Esophagus muscularis mucosa (tissue), 4 donors: ENCODE measurements around the gene UFSP1. TPM values are rescaled to one million over a fixed set of nuclear protein-coding genes. Genes with fewer than 3 reads are reported as not detected.

ENCODE experiments used
- DNase-seq: peaks from one replicate; pipeline ENCODE4 v3.0.0-alpha.2; 2017; ENCODE audit errors: extremely low spot score
- H3K27ac ChIP-seq, 4 donors: fragments of 200-600 bp; sonication (generic); replicated peaks in 1 of 4; 1 replicate in 3 of 4; 2 replicates in 1 of 4; pipeline ENCODE4 v1.5.1; 2016 to 2019; ENCODE audit warnings: mild to moderate bottlenecking in 1 of 4
- H3K27me3 ChIP-seq, 4 donors: fragments of 200-600 bp; sonication (generic); one replicate each; pipeline versions ENCODE4 v1.5.1 to v1.6.0; 2016 to 2019
- H3K36me3 ChIP-seq, 4 donors: fragments of 200-600 bp; sonication (generic); one replicate each; pipeline ENCODE4 v1.5.1; 2016 to 2019
- H3K4me1 ChIP-seq, 4 donors: fragments of 200-600 bp; sonication (generic); one replicate each; pipeline ENCODE4 v1.5.1; 2016 to 2019
- H3K4me3 ChIP-seq, 4 donors: fragments of 200-600 bp; sonication (generic); 1 replicate in 2 of 4; 2 replicates in 2 of 4; pipeline ENCODE4 v1.5.1; 2016 to 2019; ENCODE audit warnings: mild to moderate bottlenecking in 4 of 4, moderate library complexity in 1 of 4
- H3K9me3 ChIP-seq, 4 donors: fragments of 200-600 bp; sonication (generic); 1 replicate in 3 of 4; 2 replicates in 1 of 4; pipeline ENCODE4 v1.5.1; 2016 to 2019
- EP300 ChIP-seq: sonication (generic); formaldehyde crosslinking; IDR thresholded peaks from one replicate; pipeline ENCODE4 v1.6.1; 2017; ENCODE audit warnings: antibody characterized with exemption
- POLR2A ChIP-seq: fragments of 450-650 bp; IDR thresholded peaks from one replicate; pipeline ENCODE4 v1.6.1; 2017; ENCODE audit warnings: antibody characterized with exemption, moderate library complexity, mild to moderate bottlenecking, low read depth
- POLR2AphosphoS5 ChIP-seq, 2 donors: sonication (generic); formaldehyde crosslinking; IDR thresholded peaks; one replicate each; pipeline ENCODE4 v1.6.1; 2017; ENCODE audit warnings: antibody characterized with exemption in 2 of 2
- WGBS: methylation state at CpG from one replicate; pipeline ENCODE4 v1.1.5; 2018; 5-methylcytosine and 5-hydroxymethylcytosine counted together
- intact Hi-C: fragments of 100-400 bp; cut with DNase I; formaldehyde crosslinking; loops from one replicate; pipeline ENCODE4 v1.15.1; 2023
- total RNA-seq, 4 donors: library from RNA; depleted of rRNA; stranded (reverse); fragments of >200 nt; gene quantifications; one replicate each; pipeline versions ENCODE4 v1.1.0 to v1.2.1, GENCODE V29; 2016
- TF ChIP-seq, protein P1 (sequence below), 3 experiments: fragments of 200-600 bp in 2 of 3; fragments of 450-650 bp in 1 of 3; sonication (generic) in 2 of 3; IDR thresholded peaks; one replicate each; pipeline ENCODE4 v1.5.1; 2017 to 2019; ENCODE audit warnings: antibody characterized with exemption in 3 of 3, mild to moderate bottlenecking in 2 of 3, moderate library complexity in 1 of 3

Gene UFSP1
- total RNA-seq, 4 donors from 2014 or later, result 2.1 to 8.7 (median 5.7) TPM

DNA sequence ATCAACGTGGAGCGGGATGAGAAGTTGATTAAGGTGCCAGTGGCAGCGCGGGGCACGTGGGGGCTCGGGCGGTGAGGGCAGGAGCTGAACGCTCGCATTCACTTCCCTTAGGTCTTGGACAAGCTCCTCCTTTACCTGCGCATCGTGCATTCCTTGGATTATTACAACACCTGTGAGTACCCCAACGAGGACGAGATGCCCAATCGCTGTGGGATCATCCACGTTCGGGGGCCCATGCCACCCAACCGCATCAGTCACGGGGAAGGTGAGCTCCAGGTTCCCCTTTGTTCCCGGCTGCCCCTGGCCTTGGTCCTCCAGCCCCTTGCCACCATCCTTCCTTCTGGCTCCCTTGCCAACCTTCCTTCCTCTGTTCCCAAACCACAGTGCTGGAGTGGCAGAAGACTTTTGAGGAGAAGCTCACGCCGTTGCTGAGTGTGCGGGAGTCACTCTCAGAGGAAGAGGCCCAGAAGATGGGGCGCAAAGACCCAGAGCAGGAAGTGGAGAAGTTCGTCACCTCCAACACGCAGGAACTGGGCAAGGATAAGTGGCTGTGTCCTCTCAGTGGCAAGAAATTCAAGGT, 2.5 kb downstream of the UFSP1 start:
- no peaks in the 10 kb centered on the region for H3K27me3 ChIP-seq
- peaks cover 50 to 69% (median 68%) of the 10 kb centered on the region in 4 donors for H3K36me3 ChIP-seq
- WGBS, result 78% methylated on average over 25 of the region's 25 CpGs
- peak overlapping the region in 3 of 4 donors; percentile 4 to 93 (median 91) for H3K27ac ChIP-seq
- TF ChIP-seq POLR2AphosphoS5 (IDR thresholded peaks at IDR 0.05) (no peak), EP300 (no peak), POLR2A (no peak)
- TF ChIP-seq, protein P1, sequence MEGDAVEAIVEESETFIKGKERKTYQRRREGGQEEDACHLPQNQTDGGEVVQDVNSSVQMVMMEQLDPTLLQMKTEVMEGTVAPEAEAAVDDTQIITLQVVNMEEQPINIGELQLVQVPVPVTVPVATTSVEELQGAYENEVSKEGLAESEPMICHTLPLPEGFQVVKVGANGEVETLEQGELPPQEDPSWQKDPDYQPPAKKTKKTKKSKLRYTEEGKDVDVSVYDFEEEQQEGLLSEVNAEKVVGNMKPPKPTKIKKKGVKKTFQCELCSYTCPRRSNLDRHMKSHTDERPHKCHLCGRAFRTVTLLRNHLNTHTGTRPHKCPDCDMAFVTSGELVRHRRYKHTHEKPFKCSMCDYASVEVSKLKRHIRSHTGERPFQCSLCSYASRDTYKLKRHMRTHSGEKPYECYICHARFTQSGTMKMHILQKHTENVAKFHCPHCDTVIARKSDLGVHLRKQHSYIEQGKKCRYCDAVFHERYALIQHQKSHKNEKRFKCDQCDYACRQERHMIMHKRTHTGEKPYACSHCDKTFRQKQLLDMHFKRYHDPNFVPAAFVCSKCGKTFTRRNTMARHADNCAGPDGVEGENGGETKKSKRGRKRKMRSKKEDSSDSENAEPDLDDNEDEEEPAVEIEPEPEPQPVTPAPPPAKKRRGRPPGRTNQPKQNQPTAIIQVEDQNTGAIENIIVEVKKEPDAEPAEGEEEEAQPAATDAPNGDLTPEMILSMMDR (IDR thresholded peaks at IDR 0.05), result no peak
- no peak for DNase-seq
- intact Hi-C loops, result loop anchor here (10.0 kb wide), 1 partner anchor 182 kb away; the partner anchor contains the start of gene POP7
- no peak overlapping the region for H3K4me3 ChIP-seq
- peaks cover 31 to 46% (median 37%) of the 10 kb centered on the region in 4 donors for H3K4me1 ChIP-seq
- H3K9me3 ChIP-seq, result no peaks in the 10 kb centered on the region

DNA sequence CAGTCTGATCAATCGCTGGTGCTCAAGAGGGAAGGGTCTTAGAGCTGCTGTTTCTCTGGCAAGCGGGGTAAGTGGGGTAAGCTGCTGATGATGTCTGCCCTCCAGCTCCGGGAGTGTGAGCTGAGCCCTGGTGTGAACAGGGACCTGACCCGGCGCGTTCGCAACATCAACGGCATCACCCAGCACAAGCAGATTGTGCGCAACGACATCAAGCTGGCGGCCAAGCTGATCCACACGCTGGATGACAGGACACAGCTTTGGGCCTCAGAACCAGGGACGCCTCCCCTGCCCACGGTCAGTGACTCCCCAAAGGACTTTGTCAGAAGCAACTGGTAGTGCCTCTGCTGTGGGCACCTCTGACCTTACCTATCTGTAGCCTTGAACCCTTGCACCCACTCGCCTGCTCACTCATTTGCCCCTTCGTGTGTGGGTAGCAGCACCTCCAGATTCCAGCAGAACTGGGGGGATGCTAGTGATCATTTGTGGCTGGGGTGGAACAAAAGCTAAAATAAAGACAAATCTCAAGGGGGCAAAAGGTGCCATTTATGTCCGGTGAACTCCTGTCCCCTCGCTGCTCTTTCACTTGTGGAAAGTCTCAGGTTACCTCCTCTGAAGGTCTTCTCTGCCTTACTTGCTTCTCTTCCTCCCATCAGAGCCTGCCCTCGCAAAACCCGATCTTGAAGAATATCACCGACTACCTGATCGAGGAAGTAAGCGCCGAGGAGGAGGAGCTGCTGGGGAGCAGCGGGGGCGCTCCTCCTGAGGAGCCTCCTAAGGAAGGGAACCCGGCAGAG, 3.2 kb downstream of the UFSP1 start:
- TF ChIP-seq, protein P1 (IDR thresholded peaks at IDR 0.05), result no peak
- TF ChIP-seq POLR2AphosphoS5 (IDR thresholded peaks at IDR 0.05) (no peak), POLR2A (no peak), EP300 (no peak)
- peaks cover 56 to 76% (median 75%) of the 10 kb centered on the region in 4 donors for H3K36me3 ChIP-seq
- H3K4me3 ChIP-seq, result no peak overlapping the region
- H3K9me3 ChIP-seq, result no peaks in the 10 kb centered on the region
- no peaks in the 10 kb centered on the region for H3K27me3 ChIP-seq
- 84% methylated on average over 18 of the region's 27 CpGs for WGBS
- peaks cover 30 to 46% (median 36%) of the 10 kb centered on the region in 4 donors for H3K4me1 ChIP-seq
- no peak for DNase-seq
- H3K27ac ChIP-seq, result no peak overlapping the region
- intact Hi-C loops, result loop anchor here (10.0 kb wide), 1 partner anchor 182 kb away; the partner anchor contains the start of gene POP7

- Histone ChIP-seq H3K4me3 (no peak overlapping the region), H3K27ac (no peak overlapping the region), H3K27me3 (no peaks in the 10 kb centered on the region), H3K36me3 (peaks cover 56 to 83% (median 81%) of the 10 kb centered on the region in 4 donors), H3K4me1 (peaks cover 23 to 40% (median 30%) of the 10 kb centered on the region in 4 donors), H3K9me3 (no peaks in the 10 kb centered on the region)
- no peak for TF ChIP-seq EP300
- no peak for TF ChIP-seq POLR2AphosphoS5 (IDR thresholded peaks at IDR 0.05)
- intact Hi-C loops, result loop anchor here (10.0 kb wide), 1 partner anchor 181 kb away; the partner anchor contains the start of gene POP7
- DNase-seq, result no peak
- 77% methylated on average over 20 of the region's 22 CpGs for WGBS
Measured at GRCh38 chr7:100885440-100886141, 3.9 kb downstream of the UFSP1 start.

GRCh38 chr7:100884736-100885439, 4.6 kb downstream of the UFSP1 start:
- intact Hi-C loops, result loop anchor here (10.0 kb wide), 1 partner anchor 180 kb away; the partner anchor contains the start of gene POP7

More at GRCh38 chr7:100884736-100885439, 4.6 kb downstream of the UFSP1 start:
- Histone ChIP-seq H3K9me3 (no peaks in the 10 kb centered on the region), H3K27ac (peak overlapping the region in 1 of 4 donors; percentile 39), H3K36me3 (peaks cover 56 to 88% (median 84%) of the 10 kb centered on the region in 4 donors), H3K4me1 (peaks cover 20 to 39% (median 28%) of the 10 kb centered on the region in 4 donors), H3K27me3 (no peaks in the 10 kb centered on the region), H3K4me3 (no peak overlapping the region)
- WGBS, result 86% methylated on average over 29 of the region's 29 CpGs
- no peak for DNase-seq
- TF ChIP-seq, protein P1 (IDR thresholded peaks at IDR 0.05), result no peak
- TF ChIP-seq POLR2A (no peak), EP300 (no peak), POLR2AphosphoS5 (IDR thresholded peaks at IDR 0.05) (no peak)
